Heart right ventricle (tissue), 16 donors: ENCODE measurements around the gene IL6R. TPM values are rescaled to one million over a fixed set of nuclear protein-coding genes. Genes with fewer than 3 reads are reported as not detected.

ENCODE experiments used
- ATAC-seq, 8 donors: fragments of 200-7000 bp; cut with Tn5 transposase; one replicate each; pipeline ENCODE4 v1.9.1; 2020; ENCODE audit warnings: mild to moderate bottlenecking in 8 of 8, moderate library complexity in 8 of 8, moderate number of reproducible peaks in 1 of 8
- DNase-seq, 2 donors: peaks; one replicate each; pipeline ENCODE4 v3.0.0-alpha.2; 2020
- H3K27ac ChIP-seq, 10 donors: fragments of 200-600 bp; sonication (generic) in 2 of 10; one replicate each; pipeline versions ENCODE4 v1.5.0 to v1.8.0; 2020 to 2022; ENCODE audit warnings: mild to moderate bottlenecking in 3 of 10
- H3K27me3 ChIP-seq, 7 donors: fragments of 200-600 bp; one replicate each; pipeline ENCODE4 v1.8.0; 2021 to 2022; ENCODE audit warnings: mild to moderate bottlenecking in 2 of 7
- H3K36me3 ChIP-seq, 9 donors: fragments of 200-600 bp; sonication (generic) in 1 of 9; one replicate each; pipeline versions ENCODE4 v1.5.0 to v1.8.0; 2020 to 2022; ENCODE audit warnings: mild to moderate bottlenecking in 2 of 9
- H3K4me1 ChIP-seq, 9 donors: fragments of 200-600 bp; sonication (generic) in 1 of 9; one replicate each; pipeline versions ENCODE4 v1.5.0 to v1.8.0; 2020 to 2022; ENCODE audit warnings: mild to moderate bottlenecking in 4 of 9
- H3K4me3 ChIP-seq, 10 donors: fragments of 200-600 bp; sonication (generic) in 2 of 10; one replicate each; pipeline versions ENCODE4 v1.5.0 to v1.8.0; 2020 to 2022; ENCODE audit warnings: mild to moderate bottlenecking in 7 of 10, moderate library complexity in 2 of 10
- H3K9me3 ChIP-seq, 11 donors: fragments of 200-600 bp in 10 of 11; sonication (generic) in 2 of 11; one replicate each; pipeline versions ENCODE4 v1.5.0 to v1.8.0; 2013 to 2022; ENCODE audit warnings: mild to moderate bottlenecking in 2 of 11, control low read depth in 1 of 11, moderate library complexity in 1 of 11
- CTCF ChIP-seq, 9 donors: fragments of 200-600 bp; sonication (generic) in 2 of 9; IDR thresholded peaks; one replicate each; pipeline versions ENCODE4 v1.5.0 to v1.8.0; 2021 to 2022; ENCODE audit warnings: antibody characterized with exemption in 9 of 9, mild to moderate bottlenecking in 5 of 9, moderate library complexity in 1 of 9
- WGBS, 2 donors: extraction: QIAGEN DNeasy Blood & Tissue Kit; methylation state at CpG; one replicate each; pipeline ENCODE4 v1.1.7; 2013; ENCODE audit warnings: inconsistent platforms in 1 of 2; 5-methylcytosine and 5-hydroxymethylcytosine counted together
- intact Hi-C, 10 donors: fragments of 100-400 bp; cut with DNase I; formaldehyde crosslinking; loops; one replicate each; pipeline versions ENCODE4 v1.11.1 to v1.14.2; 2022
- polyA plus RNA-seq, 2 donors: library from polyadenylated mRNA; stranded (reverse); fragments of 200-250 nt; gene quantifications; one replicate each; pipeline ENCODE4 v1.2.3, GENCODE V29; 2013
- total RNA-seq, 10 donors: library from RNA; stranded (reverse); fragmentation: NEBNext Ultra II Directional in 3 of 10; extraction: Animal tissue kit (Norgen Biotek cat#: 25700) in 3 of 10; gene quantifications; one replicate each; pipeline versions ENCODE4 v1.2.1 to v1.2.4, GENCODE V29; 2021 to 2023
- donor health status: Arrhythmogenic right ventricular cardiomyopathy.
- donor health status: ischemic (EF 13 %, LVEDD 7.1; RV severe dilation, severe dysfunction).
- donor health status: healthy with polysubstance abuse.
- donor health status: DM: no; HTN: yes; CAD: no.
- donor health status: DM: no; HTN: no; CAD: no.
- donor health status: ischemic (EF 25% LVEDD 6.9; RV normal size, moderate dysfunction).
- donor health status: ischemic (EF 25% LVEDD 5.7; RV mildly dilated, moderate dysfunction).
- donor health status: healthy.
- donor health status: DM: yes; HTN: yes; CAD: no.
- donor health status: Ischemic cardiomyopathy.
- donor health status: ischemic (EF 35%, LVEDD 5.7; RV mildly dilated, moderate dysfunction).
- donor health status: nonischemic (EF 11% LVEDD 7.7; RV severe dilation, severe dysfunction).
- donor health status: DM: yes; HTN: yes; CAD: no.
- donor health status: PGD.
- donor health status: ischemic (EF 29% LVEDD 5.4; RV normal size, mild dysfunction).
- donor health status: nonischemic (EF 23%, LVEDD 6.1; RV moderate dilation, normal function).

Gene IL6R
- total and polyA plus RNA-seq, 12 donors: 2.9 to 16.2 (median 9.3) TPM

GRCh38 chr1:154453574-154454352, 48.6 kb downstream of the IL6R start:
- no peak for TF ChIP-seq CTCF (IDR thresholded peaks at IDR 0.05)
- Histone ChIP-seq H3K4me1 (peaks cover 3 to 49% (median 11%) of the 10 kb centered on the region in 9 donors), H3K27me3 (no peaks in the 10 kb centered on the region), H3K27ac (peak overlapping the region in 5 of 10 donors; percentile 10 to 77 (median 15)), H3K36me3 (peaks cover 0 to 75% (median 5%) of the 10 kb centered on the region in 9 donors), H3K9me3 (no peaks in the 10 kb centered on the region), H3K4me3 (no peak overlapping the region)
- WGBS, 2 donors: 56 to 64% methylated on average over 5 of the region's 5 CpGs
- intact Hi-C loops: loop anchor here in 2 of 10 donors (10.0 kb wide), 2 partner anchors 99 to 431 kb away; no protein-coding TSS in a partner anchor
- DNase-seq (no peak), ATAC-seq (peak; percentile 53 to 84 (median 76))

- intact Hi-C loops: loop anchor here in 2 of 10 donors (10.0 kb wide), 2 partner anchors 100 to 430 kb away; no protein-coding TSS in a partner anchor
- Histone ChIP-seq H3K9me3 (no peaks in the 10 kb centered on the region), H3K27me3 (no peaks in the 10 kb centered on the region), H3K27ac (peak overlapping the region in 2 of 10 donors; percentile 10 to 77), H3K4me3 (no peak overlapping the region), H3K4me1 (peaks cover 3 to 49% (median 11%) of the 10 kb centered on the region in 9 donors), H3K36me3 (peaks cover 0 to 75% (median 5%) of the 10 kb centered on the region in 9 donors)
- DNase-seq (no peak), ATAC-seq (no peak)
- TF ChIP-seq CTCF (IDR thresholded peaks at IDR 0.05): no peak
- WGBS, 2 donors: 81 to 83% methylated on average over 5 of the region's 5 CpGs
These were observed 49.4 kb downstream of the IL6R start for GRCh38 chr1:154454386-154455120.

- Histone ChIP-seq H3K27ac (peak overlapping the region in 2 of 10 donors; percentile 16 to 77), H3K4me3 (no peak overlapping the region), H3K27me3 (no peaks in the 10 kb centered on the region), H3K9me3 (no peaks in the 10 kb centered on the region), H3K4me1 (peaks cover 3 to 49% (median 11%) of the 10 kb centered on the region in 9 donors), H3K36me3 (peaks cover 0 to 75% (median 3%) of the 10 kb centered on the region in 9 donors)
- intact Hi-C loops: loop anchor here in 2 of 10 donors (10.0 kb wide), 2 partner anchors 102 to 428 kb away; no protein-coding TSS in a partner anchor
- ATAC-seq: peak in 1 of 8 donors; percentile 38
- DNase-seq: no peak
- WGBS, 2 donors: 89 to 92% methylated on average over 6 of the region's 6 CpGs
- no peak for TF ChIP-seq CTCF (IDR thresholded peaks at IDR 0.05)
These were observed 51.5 kb downstream of the IL6R start for GRCh38 chr1:154456631-154457030.

GRCh38 chr1:154459080-154459479, 53.9 kb downstream of the IL6R start:
- Histone ChIP-seq H3K27ac (no peak overlapping the region), H3K36me3 (peaks cover 0 to 63% (median 3%) of the 10 kb centered on the region in 9 donors), H3K4me3 (no peak overlapping the region), H3K9me3 (no peaks in the 10 kb centered on the region), H3K4me1 (peaks cover 0 to 51% (median under 1%) of the 10 kb centered on the region in 9 donors), H3K27me3 (no peaks in the 10 kb centered on the region)
- TF ChIP-seq CTCF (IDR thresholded peaks at IDR 0.05): no peak
- no peak for ATAC-seq
- intact Hi-C loops: loop anchor here in 2 of 10 donors (10.0 kb wide), 2 partner anchors 104 to 426 kb away; no protein-coding TSS in a partner anchor
- DNase-seq: no peak
